Measurements from ENCODE around the gene CLCA2.

CLCA2 gene, protein sequence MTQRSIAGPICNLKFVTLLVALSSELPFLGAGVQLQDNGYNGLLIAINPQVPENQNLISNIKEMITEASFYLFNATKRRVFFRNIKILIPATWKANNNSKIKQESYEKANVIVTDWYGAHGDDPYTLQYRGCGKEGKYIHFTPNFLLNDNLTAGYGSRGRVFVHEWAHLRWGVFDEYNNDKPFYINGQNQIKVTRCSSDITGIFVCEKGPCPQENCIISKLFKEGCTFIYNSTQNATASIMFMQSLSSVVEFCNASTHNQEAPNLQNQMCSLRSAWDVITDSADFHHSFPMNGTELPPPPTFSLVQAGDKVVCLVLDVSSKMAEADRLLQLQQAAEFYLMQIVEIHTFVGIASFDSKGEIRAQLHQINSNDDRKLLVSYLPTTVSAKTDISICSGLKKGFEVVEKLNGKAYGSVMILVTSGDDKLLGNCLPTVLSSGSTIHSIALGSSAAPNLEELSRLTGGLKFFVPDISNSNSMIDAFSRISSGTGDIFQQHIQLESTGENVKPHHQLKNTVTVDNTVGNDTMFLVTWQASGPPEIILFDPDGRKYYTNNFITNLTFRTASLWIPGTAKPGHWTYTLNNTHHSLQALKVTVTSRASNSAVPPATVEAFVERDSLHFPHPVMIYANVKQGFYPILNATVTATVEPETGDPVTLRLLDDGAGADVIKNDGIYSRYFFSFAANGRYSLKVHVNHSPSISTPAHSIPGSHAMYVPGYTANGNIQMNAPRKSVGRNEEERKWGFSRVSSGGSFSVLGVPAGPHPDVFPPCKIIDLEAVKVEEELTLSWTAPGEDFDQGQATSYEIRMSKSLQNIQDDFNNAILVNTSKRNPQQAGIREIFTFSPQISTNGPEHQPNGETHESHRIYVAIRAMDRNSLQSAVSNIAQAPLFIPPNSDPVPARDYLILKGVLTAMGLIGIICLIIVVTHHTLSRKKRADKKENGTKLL

DNA sequence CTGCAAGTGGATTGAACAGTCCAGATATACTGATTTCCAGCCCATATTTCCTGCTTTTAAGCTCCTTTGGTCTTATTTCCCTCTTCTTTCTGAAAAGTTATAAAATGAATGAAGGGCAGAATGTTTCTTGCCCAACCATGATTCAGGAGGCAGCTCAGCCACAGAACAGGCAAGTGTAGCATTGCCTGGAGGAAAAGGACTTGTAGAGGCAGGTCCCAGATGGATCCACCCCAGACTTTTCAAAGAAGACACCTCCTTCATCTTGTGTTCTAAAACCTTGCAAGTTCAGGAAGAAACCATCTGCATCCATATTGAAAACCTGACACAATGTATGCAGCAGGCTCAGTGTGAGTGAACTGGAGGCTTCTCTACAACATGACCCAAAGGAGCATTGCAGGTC, at the start of gene CLCA2:
Gene CLCA2 (plus strand): TSS at position 299 of the 400 bp plus-strand sequence. CDS start 77 bp downstream, at position 376.
- Histone ChIP-seq H3K4me1 (ENCODE audit: control insufficient read depth, insufficient read depth, low read length) (peaks cover 10% of the 10 kb centered on the region), H3K4me3 (ENCODE audit: low read length) (no peak within 1 kb of the TSS)

DNA sequence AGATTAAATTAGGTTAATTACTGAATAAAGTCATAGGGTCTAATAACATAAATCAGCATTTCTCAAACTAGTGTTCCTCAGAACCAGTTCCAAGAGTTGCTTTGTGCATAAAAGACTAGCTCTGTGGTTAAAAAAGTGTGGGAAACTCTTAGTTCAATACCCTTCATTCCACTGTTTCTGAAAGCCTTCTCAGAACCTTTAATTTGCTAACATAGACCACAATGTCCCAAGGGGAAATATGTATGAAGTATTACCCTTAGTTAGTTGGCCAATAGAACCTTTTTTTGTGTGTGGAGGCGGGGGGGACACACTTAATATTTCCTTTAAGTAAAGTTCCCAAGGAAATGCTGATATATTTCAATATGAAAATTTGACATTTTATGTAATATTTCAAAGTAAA, 48.3 kb upstream of the CLCA2 start:
- Histone ChIP-seq H3K36me3 (ENCODE audit: control insufficient read depth, insufficient read depth, low read length) (no peaks in the 10 kb centered on the region), H3K27me3 (ENCODE audit: control insufficient read depth, insufficient read depth, low read length) (no peaks in the 10 kb centered on the region)

More for the DNA sequence above, at the start of gene CLCA2:
- no peaks in the 10 kb centered on the region for H3K36me3 ChIP-seq (ENCODE audit: control insufficient read depth, insufficient read depth, low read length)
- H3K9me3 ChIP-seq (ENCODE audit: control insufficient read depth, low read length): no peaks in the 10 kb centered on the region
- peaks cover 47% of the 10 kb centered on the region for H3K27me3 ChIP-seq (ENCODE audit: control insufficient read depth, insufficient read depth, low read length)
- no peak within 1 kb of the TSS for H3K9ac ChIP-seq (ENCODE audit: low read length)

DNA sequence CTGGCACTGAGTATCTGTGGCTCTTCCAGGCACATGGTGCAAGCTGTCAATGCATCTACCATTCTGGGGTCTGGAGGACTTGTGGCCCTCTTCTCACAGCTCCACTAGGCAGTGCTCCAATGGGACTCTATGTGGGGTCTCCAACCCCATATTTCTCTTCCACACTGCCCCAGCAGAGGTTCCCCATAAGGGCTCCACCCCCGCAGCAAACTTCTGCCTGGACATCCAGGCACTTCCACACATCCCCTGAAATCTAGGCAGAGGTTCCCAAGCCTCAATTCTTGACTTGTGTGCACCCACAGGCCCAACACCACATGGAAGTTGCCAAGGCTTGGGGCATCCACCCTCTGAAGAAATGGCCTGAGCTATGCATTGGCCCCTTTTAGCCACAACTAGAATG, 46.6 kb upstream of the CLCA2 start:
- Histone ChIP-seq H3K9ac (ENCODE audit: low read length) (no peak overlapping the region), H3K36me3 (ENCODE audit: control insufficient read depth, insufficient read depth, low read length) (no peaks in the 10 kb centered on the region), H3K9me3 (ENCODE audit: control insufficient read depth, low read length) (no peaks in the 10 kb centered on the region), H3K4me3 (ENCODE audit: low read length) (no peak overlapping the region), H3K27me3 (ENCODE audit: control insufficient read depth, insufficient read depth, low read length) (no peaks in the 10 kb centered on the region), H3K4me1 (ENCODE audit: control insufficient read depth, insufficient read depth, low read length) (no peaks in the 10 kb centered on the region)

More for the DNA sequence above, 48.3 kb upstream of the CLCA2 start:
- Histone ChIP-seq H3K4me3 (ENCODE audit: low read length) (no peak overlapping the region), H3K9me3 (ENCODE audit: control insufficient read depth, low read length) (no peaks in the 10 kb centered on the region), H3K4me1 (ENCODE audit: control insufficient read depth, insufficient read depth, low read length) (no peaks in the 10 kb centered on the region), H3K9ac (ENCODE audit: low read length) (no peak overlapping the region)

DNA sequence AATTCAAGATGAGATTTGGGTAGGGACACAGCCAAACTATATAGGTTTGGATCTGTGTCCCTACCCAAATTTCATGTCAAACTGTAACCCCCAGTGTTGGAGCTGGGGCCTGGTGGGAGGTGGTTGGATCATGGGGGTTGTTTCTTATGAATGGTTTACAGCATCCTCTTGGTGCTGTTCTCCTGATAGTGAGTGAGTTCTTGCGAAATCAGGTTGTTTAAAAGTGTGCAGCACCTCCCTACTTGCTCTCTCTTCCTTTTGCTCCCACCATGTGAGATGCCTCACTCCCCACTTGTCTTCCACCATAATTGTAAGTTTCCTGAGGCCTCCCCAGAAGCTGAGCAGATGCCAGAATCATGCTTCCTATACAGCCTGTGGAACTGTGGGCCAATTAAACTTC, 45.2 kb upstream of the CLCA2 start:
- Histone ChIP-seq H3K36me3 (ENCODE audit: control insufficient read depth, insufficient read depth, low read length) (no peaks in the 10 kb centered on the region), H3K4me1 (ENCODE audit: control insufficient read depth, insufficient read depth, low read length) (no peaks in the 10 kb centered on the region), H3K9me3 (ENCODE audit: control insufficient read depth, low read length) (no peaks in the 10 kb centered on the region), H3K9ac (ENCODE audit: low read length) (no peak overlapping the region), H3K27me3 (ENCODE audit: control insufficient read depth, insufficient read depth, low read length) (no peaks in the 10 kb centered on the region), H3K4me3 (ENCODE audit: low read length) (no peak overlapping the region)

DNA sequence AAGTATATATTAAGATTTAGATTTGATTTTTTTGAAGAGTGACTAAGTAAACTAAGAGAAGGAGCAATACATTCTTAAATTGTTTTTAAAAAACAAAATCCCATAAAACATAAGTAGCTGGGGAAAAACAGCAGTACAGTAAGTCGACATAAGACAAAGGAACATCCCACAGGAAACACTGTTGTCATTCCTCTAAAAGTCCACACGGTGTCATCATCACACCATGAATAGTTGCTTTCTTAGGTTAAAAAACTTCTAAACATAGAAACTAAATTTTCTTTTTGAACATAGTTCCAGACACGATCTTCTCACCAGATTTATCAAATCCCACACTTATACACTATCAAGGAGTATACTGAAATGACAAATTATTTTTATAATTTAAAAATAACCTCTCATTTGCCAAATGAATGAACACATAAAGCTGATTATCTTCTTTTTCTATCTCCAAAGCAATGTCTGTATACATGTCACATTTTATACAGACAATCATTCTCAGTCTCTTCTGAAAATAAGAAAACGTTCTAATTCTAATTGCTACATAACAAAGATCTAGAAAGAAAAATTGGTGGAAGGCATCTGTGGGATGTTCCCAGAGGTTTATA, 43.6 kb upstream of the CLCA2 start:
- no peak overlapping the region for H3K4me3 ChIP-seq (ENCODE audit: low read length)
- H3K27me3 ChIP-seq (ENCODE audit: control insufficient read depth, insufficient read depth, low read length): no peaks in the 10 kb centered on the region
- H3K9me3 ChIP-seq (ENCODE audit: control insufficient read depth, low read length): no peaks in the 10 kb centered on the region
- no peak overlapping the region for H3K9ac ChIP-seq (ENCODE audit: low read length)
- no peaks in the 10 kb centered on the region for H3K36me3 ChIP-seq (ENCODE audit: control insufficient read depth, insufficient read depth, low read length)
- no peaks in the 10 kb centered on the region for H3K4me1 ChIP-seq (ENCODE audit: control insufficient read depth, insufficient read depth, low read length)

DNA sequence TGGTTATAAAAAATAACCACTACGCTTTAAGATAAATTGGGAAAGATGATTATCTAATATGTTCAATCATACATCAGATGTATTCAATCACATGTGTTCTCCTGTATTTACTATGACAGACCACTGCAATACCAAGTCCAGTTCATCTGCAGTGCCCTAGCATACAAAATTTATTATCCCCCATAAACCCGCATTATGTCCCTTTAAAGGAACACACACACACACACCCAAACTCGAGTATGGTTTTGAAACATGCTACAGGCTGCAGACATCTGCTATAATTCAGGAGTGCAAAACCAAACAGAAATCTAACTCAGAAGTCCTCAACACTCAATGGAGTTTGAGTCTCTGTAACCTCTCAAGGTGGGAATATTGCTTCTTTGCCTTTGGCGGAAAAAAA, 42.7 kb upstream of the CLCA2 start:
- Histone ChIP-seq H3K9me3 (ENCODE audit: control insufficient read depth, low read length) (no peaks in the 10 kb centered on the region), H3K4me3 (ENCODE audit: low read length) (no peak overlapping the region), H3K27me3 (ENCODE audit: control insufficient read depth, insufficient read depth, low read length) (no peaks in the 10 kb centered on the region), H3K9ac (ENCODE audit: low read length) (no peak overlapping the region), H3K36me3 (ENCODE audit: control insufficient read depth, insufficient read depth, low read length) (no peaks in the 10 kb centered on the region), H3K4me1 (ENCODE audit: control insufficient read depth, insufficient read depth, low read length) (no peaks in the 10 kb centered on the region)

DNA sequence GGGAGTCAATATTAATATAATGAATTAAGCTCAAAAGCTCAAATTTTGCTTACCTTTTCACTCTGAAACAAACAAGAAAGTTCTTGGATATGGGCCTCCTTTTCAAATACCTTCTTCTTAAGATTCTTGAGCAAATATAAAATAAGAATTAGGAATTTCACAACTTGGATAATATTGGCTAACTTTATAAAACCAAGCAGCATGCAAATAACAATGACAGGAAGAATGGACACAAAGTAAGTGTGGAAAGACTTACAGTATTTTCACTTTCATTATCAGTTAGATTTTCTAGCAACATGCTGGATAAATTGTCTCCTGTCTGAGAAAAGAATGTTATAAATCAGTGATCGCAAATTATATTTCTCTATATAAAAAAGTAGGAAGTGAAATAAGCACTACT, 41.1 kb upstream of the CLCA2 start:
- no peaks in the 10 kb centered on the region for H3K9me3 ChIP-seq (ENCODE audit: control insufficient read depth, low read length)
- H3K27me3 ChIP-seq (ENCODE audit: control insufficient read depth, insufficient read depth, low read length): no peaks in the 10 kb centered on the region
- H3K36me3 ChIP-seq (ENCODE audit: control insufficient read depth, insufficient read depth, low read length): no peaks in the 10 kb centered on the region
- no peaks in the 10 kb centered on the region for H3K4me1 ChIP-seq (ENCODE audit: control insufficient read depth, insufficient read depth, low read length)
- no peak overlapping the region for H3K4me3 ChIP-seq (ENCODE audit: low read length)
- no peak overlapping the region for H3K9ac ChIP-seq (ENCODE audit: low read length)

DNA sequence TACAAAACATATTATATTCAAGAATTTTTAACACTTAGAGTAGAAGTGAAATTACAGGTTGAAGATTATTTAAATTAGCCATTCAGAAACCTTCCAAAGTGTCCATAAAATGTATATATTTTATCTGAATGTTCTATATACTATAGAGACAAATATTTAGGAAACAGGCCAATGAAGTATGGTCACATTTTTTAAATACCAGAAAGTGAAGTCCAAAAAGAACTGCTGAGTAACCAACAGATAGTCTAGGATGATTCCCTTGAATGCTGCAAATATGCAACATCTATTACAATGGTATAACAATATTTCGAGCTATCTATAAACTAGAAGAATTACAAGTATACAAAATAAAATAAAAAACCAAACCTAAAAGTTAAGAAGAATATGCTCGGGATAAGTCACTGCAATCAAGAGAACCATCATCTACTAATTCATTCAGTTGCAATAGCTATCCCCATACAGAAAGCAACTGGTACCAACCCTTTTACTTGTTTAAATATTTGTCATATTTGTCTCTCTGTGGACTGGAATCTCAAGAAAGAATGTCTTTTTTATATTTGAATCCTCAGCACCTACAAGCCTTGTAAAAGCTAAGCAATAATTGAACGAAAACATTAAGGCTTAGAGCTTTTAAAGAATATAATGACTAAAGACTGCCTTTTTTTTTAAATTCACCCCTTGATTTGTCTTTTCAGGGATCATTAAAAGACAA, 35.9 kb upstream of the CLCA2 start:
- H3K27me3 ChIP-seq (ENCODE audit: control insufficient read depth, insufficient read depth, low read length): no peaks in the 10 kb centered on the region
- H3K36me3 ChIP-seq (ENCODE audit: control insufficient read depth, insufficient read depth, low read length): no peaks in the 10 kb centered on the region
- no peaks in the 10 kb centered on the region for H3K9me3 ChIP-seq (ENCODE audit: control insufficient read depth, low read length)
- no peak overlapping the region for H3K4me3 ChIP-seq (ENCODE audit: low read length)
- H3K4me1 ChIP-seq (ENCODE audit: control insufficient read depth, insufficient read depth, low read length): no peaks in the 10 kb centered on the region
- no peak overlapping the region for H3K9ac ChIP-seq (ENCODE audit: low read length)

DNA sequence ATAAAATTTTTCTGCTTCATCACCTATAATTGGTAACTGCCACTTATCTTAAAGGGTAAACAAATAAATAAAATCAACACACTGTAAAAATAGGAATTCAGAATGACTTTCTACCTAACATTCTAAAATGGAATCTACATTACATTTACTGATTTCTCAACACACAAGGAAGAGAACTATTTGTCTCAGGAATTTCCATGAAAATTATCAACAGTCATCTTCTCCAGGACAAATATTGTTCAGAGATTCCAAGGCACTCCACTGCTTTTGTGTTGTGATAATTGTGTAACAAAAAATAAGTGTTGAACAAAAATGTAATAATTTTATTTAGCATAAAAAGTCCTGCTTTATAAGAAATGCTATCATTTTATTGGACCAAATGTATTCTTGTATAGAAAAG, 35.2 kb upstream of the CLCA2 start:
- Histone ChIP-seq H3K9me3 (ENCODE audit: control insufficient read depth, low read length) (no peaks in the 10 kb centered on the region), H3K9ac (ENCODE audit: low read length) (no peak overlapping the region), H3K4me1 (ENCODE audit: control insufficient read depth, insufficient read depth, low read length) (no peaks in the 10 kb centered on the region), H3K36me3 (ENCODE audit: control insufficient read depth, insufficient read depth, low read length) (no peaks in the 10 kb centered on the region), H3K4me3 (ENCODE audit: low read length) (no peak overlapping the region), H3K27me3 (ENCODE audit: control insufficient read depth, insufficient read depth, low read length) (no peaks in the 10 kb centered on the region)

DNA sequence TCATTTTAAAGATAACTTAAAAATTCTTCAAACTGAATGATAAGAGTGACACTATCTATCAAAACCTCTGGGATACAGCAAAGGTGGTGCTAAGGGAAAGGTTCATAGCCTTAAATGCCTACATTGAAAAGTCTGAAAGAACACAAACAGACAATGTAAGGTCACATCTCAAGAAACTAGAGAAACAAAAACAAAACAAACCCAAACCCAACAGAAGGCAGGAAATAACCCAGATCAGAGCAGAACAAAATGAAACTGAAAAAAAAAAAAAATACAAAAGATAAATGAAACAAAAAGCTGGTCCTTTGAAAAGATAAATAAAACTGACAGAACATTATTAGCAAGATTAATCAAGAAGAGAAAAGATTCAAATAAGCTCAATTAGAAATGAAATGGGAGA, 34.7 kb upstream of the CLCA2 start:
- Histone ChIP-seq H3K27me3 (ENCODE audit: control insufficient read depth, insufficient read depth, low read length) (no peaks in the 10 kb centered on the region), H3K9me3 (ENCODE audit: control insufficient read depth, low read length) (no peaks in the 10 kb centered on the region), H3K4me3 (ENCODE audit: low read length) (no peak overlapping the region), H3K36me3 (ENCODE audit: control insufficient read depth, insufficient read depth, low read length) (no peaks in the 10 kb centered on the region), H3K9ac (ENCODE audit: low read length) (no peak overlapping the region), H3K4me1 (ENCODE audit: control insufficient read depth, insufficient read depth, low read length) (no peaks in the 10 kb centered on the region)

DNA sequence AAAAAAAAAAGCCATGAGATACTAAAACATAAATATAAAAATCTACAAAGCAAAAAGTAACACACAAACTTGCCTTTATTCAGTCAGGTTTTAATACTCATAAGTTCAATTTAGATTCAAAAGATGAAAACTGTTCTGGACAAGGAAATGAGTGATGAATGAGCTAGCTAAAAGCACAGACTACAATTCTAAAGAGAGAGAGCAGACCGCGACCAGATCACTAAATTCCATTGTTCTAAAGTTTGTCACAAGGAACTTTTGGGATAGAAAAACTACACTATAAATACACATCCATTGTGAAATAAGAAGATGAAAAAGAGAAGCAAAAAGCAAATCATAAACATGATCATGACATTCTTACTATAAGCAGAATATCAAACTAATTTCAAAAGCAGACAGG, 29.6 kb upstream of the CLCA2 start:
- Histone ChIP-seq H3K9ac (ENCODE audit: low read length) (no peak overlapping the region), H3K27me3 (ENCODE audit: control insufficient read depth, insufficient read depth, low read length) (no peaks in the 10 kb centered on the region), H3K36me3 (ENCODE audit: control insufficient read depth, insufficient read depth, low read length) (no peaks in the 10 kb centered on the region), H3K4me3 (ENCODE audit: low read length) (no peak overlapping the region), H3K4me1 (ENCODE audit: control insufficient read depth, insufficient read depth, low read length) (peaks cover 6% of the 10 kb centered on the region), H3K9me3 (ENCODE audit: control insufficient read depth, low read length) (no peaks in the 10 kb centered on the region)

Measured in mucosa of stomach (tissue), 1 donor.